Activated T-cell treated with anti-CD3 and anti-CD28 coated beads, Interleukin-2, amount 50 U/mL, for 4 hours (primary cell): Measurements from ENCODE around the gene MNAT1. TPM values are rescaled to one million over a fixed set of nuclear protein-coding genes. Genes with fewer than 3 reads are reported as not detected.
"Not testable (repeated sequence)": the region's sequence is repeated elsewhere in the genome, so short reads cannot be mapped to it uniquely, and the experiment has no call there.

Experiments used
- ATAC-seq, 2 donors: fragments of 200-7000 bp; cut with Tn5 transposase; one replicate each; pipeline ENCODE4 v1.10.0; 2021
- DNase-seq: peaks from one replicate; pipeline ENCODE4 v3.0.0-alpha.2; 2020
- H3K27me3 Mint-ChIP-seq: one replicate; pipeline ENCODE4 v1.8.0; 2021; ENCODE audit warnings: low read depth, mixed read lengths
- H3K36me3 Mint-ChIP-seq: one replicate; pipeline ENCODE4 v1.8.0; 2022; ENCODE audit warnings: mixed read lengths; ENCODE audit not compliant: insufficient read depth
- H3K4me1 Mint-ChIP-seq: one replicate; pipeline ENCODE4 v1.8.0; 2021; ENCODE audit warnings: low read depth, mixed read lengths
- H3K4me3 Mint-ChIP-seq: one replicate; pipeline ENCODE4 v1.8.0; 2021; ENCODE audit warnings: mild to moderate bottlenecking, moderate library complexity, mixed read lengths
- H3K9me3 Mint-ChIP-seq: one replicate; pipeline ENCODE4 v1.8.0; 2021; ENCODE audit warnings: mixed read lengths
- total RNA-seq, 3 donors: library from RNA; stranded (reverse); gene quantifications; one replicate each; pipeline ENCODE4 v1.2.1, GENCODE V29; 2021

The MNAT1 gene
- total RNA-seq, 3 donors from 2014 or later: 43.0 to 49.4 (median 43.4) TPM

DNA sequence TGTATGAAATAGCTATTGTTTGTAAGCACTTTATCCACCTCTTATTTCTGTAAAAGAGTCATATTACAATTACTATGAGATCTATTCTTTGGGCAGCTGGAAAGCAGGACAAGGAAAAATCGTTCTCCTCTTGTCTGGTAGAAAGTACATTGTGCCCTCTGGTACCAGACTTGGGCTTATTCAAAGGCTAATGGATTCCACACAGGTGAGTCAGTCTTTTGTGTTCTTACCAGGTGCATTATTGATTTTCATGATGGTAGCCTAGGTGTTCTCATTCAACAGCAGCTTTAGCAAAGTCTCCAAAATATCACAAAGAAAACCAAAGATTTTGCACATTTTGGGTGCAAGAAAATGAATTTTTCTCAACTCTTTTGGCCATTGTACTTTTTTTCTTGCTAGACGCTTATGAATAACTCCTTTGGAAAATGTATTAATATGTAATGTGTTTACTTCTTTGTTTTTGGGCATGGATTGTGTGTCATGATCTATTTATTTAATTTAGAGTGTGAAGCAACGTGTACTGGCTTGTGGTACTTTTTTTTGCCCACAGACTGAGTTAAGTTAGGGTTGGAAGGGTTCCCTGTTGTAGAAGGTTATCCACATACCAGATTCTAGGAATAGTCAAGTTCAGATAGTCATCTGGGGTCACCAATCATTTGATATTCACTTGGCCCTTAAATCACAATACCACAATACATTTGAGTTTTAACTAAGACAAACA, 26.2 kb downstream of the MNAT1 start:
- H3K36me3 Mint-ChIP-seq: peaks cover 8% of the 10 kb centered on the region
- no peak overlapping the region for H3K4me3 Mint-ChIP-seq
- H3K4me1 Mint-ChIP-seq: peaks cover 22% of the 10 kb centered on the region
- no peaks in the 10 kb centered on the region for H3K27me3 Mint-ChIP-seq
- DNase-seq (no peak), ATAC-seq (no peak)
- no peaks in the 10 kb centered on the region for H3K9me3 Mint-ChIP-seq

DNA sequence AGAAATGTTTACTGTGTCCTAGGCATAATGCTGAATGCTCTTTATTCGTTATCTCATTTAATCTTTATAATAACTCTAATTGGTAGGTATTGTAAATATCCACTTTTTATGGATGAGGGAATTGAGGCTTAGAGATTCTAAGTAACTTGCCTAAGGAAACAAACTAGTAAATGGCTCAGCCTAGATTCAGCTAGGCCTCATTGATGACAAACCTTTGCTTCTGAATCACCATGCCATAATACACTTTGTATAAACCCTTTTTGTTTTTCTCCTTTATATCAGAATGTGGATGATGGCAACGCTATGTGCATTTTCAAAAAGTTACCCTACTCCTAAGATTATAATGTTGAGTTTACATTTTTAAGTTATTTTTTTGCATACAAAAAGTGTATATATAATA, 34.0 kb downstream of the MNAT1 start:
- H3K4me3 Mint-ChIP-seq: no peak overlapping the region
- H3K27me3 Mint-ChIP-seq: no peaks in the 10 kb centered on the region
- peaks cover 8% of the 10 kb centered on the region for H3K36me3 Mint-ChIP-seq
- peaks cover 9% of the 10 kb centered on the region for H3K4me1 Mint-ChIP-seq
- ATAC-seq (no peak), DNase-seq (no peak)
- no peaks in the 10 kb centered on the region for H3K9me3 Mint-ChIP-seq

DNA sequence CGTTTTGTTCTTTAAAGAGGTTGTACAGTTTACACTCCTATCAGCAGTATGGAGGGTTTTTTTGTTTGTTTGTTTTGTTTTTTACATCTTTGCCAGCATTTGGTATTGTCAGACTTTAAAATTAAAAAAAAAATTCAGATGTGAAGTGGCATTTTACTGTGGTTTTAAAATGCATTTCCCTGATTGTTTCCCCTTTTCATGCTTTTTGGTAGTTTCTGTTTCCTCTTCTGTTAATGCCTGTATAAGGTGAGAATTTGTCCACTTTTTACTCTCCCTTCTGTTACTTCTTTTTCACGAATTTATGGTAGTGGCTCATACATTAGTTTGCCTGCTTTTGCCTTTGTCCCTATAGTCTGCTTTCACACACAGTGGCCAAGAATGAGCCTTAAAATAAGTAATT, 36.6 kb downstream of the MNAT1 start:
- DNase-seq: no peak
- H3K27me3 Mint-ChIP-seq: no peaks in the 10 kb centered on the region
- H3K36me3 Mint-ChIP-seq: peaks cover 4% of the 10 kb centered on the region
- no peaks in the 10 kb centered on the region for H3K9me3 Mint-ChIP-seq
- peaks cover 9% of the 10 kb centered on the region for H3K4me1 Mint-ChIP-seq
- no peak for ATAC-seq
- H3K4me3 Mint-ChIP-seq: no peak overlapping the region

DNA sequence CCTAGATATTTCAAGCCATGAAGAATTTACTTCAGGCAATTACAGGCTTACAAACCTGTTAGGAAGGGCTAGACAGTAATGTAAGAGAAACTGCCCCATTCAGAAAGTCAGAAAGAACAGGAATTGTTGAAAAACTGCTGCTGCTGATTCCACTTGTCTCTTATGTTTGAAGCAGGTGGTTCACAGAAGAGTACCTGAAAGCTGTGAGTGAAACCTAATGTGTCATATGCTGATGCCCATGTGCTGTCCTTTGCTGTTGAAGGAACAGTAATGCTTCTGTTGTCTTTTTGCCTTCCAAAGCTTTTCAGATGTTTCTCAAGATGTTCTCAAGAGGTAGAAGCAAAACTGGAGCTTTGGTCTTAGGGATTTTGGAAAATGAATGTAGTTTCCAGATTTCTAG, 39.0 kb downstream of the MNAT1 start:
- Mint-ChIP-seq H3K27me3 (no peaks in the 10 kb centered on the region), H3K9me3 (no peaks in the 10 kb centered on the region), H3K36me3 (peaks cover 4% of the 10 kb centered on the region), H3K4me1 (peaks cover 7% of the 10 kb centered on the region), H3K4me3 (no peak overlapping the region)
- no peak for ATAC-seq
- no peak for DNase-seq

DNA sequence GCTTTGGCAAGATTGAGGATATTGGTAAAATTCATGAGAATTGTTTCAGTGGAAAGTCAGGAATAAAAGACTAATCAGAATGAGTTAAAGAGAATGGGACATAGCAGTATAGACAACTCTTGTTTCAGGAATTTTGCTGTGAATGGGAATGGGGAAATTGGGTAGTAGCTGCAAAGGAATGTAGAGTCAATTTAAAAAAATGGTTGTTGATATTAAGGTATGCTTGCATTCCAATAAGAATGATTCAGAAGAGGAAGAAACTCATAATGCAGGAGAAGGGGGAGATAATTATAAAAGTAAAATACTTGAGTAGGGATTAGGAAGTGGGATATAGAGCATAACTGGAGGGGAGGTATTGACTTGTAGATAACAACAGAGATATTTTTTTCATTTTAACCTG, 40.7 kb downstream of the MNAT1 start:
- Mint-ChIP-seq H3K27me3 (no peaks in the 10 kb centered on the region), H3K4me3 (no peak overlapping the region)
- no peak for DNase-seq

DNA sequence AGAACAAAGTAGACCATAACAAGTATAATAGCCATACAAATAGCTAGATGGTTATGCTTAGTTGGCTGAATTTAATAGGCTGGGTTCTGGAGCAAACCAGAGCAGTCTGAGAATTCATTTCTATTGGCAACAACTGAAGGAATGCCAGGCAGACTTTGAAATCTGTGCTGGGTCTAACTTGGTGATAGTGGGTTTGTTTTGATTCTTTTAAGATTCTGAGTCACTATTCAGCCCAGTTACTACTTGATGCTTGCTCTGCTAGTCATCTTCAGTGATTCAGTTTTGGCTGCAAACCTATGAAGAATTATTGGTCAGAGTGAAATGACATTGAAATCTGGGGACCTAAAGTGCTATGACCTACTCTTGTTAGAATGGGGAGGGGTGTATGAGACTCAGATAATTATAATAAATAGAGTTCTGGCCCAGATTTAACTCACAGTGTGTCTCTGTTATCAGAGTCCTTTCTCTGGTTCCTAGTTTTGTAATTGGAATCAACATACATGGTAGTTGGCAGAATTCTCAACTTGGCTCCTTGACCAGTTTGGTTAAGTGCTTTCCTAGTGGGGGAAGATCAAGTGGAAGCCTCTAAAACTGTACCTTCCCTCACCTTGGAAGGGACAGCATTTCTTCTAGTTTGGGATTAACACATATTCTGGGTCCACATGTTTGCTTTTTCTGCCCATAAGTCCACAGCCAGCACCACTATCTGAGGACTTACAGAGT, 43.5 kb downstream of the MNAT1 start:
- Mint-ChIP-seq H3K4me3 (no peak overlapping the region), H3K4me1 (peaks cover 16% of the 10 kb centered on the region), H3K27me3 (no peaks in the 10 kb centered on the region), H3K9me3 (no peaks in the 10 kb centered on the region), H3K36me3 (peaks cover 3% of the 10 kb centered on the region)
- ATAC-seq (peak in 1 of 2 donors; percentile 25), DNase-seq (no peak)

More for the DNA sequence above, 40.7 kb downstream of the MNAT1 start:
- no peak for ATAC-seq
- H3K36me3 Mint-ChIP-seq: peaks cover 3% of the 10 kb centered on the region
- peaks cover 12% of the 10 kb centered on the region for H3K4me1 Mint-ChIP-seq
- no peaks in the 10 kb centered on the region for H3K9me3 Mint-ChIP-seq

GRCh38 chr14:60779745-60780514, 45.4 kb downstream of the MNAT1 start:
- H3K4me3 Mint-ChIP-seq, H3K36me3 Mint-ChIP-seq, DNase-seq, H3K27me3 Mint-ChIP-seq, H3K9me3 Mint-ChIP-seq: not testable (repeated sequence)
- H3K4me1 Mint-ChIP-seq: peaks cover 14% of the 10 kb centered on the region
- peak in 1 of 2 donors; percentile 48 for ATAC-seq

DNA sequence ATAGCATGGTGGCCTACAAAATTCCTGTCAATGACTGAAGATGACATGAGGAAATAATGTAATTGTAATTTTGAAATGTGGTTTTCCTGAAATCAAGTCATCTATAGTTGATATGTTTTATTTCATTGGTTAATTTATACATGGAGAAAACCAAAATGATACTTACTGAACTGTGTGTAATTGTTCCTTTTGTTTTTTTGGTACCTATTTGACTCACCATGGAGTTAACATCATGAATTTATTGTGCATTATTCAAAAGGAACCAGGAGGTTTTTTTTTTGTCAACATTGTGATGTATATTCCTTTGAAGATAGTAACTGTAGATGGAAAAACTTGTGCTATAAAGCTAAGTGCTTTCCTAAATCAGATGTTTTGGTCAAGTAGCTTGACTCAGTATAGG, 46.0 kb downstream of the MNAT1 start:
- peaks cover 14% of the 10 kb centered on the region for H3K4me1 Mint-ChIP-seq
- not testable (repeated sequence) for H3K27me3 Mint-ChIP-seq, DNase-seq, H3K4me3 Mint-ChIP-seq, H3K36me3 Mint-ChIP-seq, H3K9me3 Mint-ChIP-seq
- ATAC-seq: peak in 1 of 2 donors; percentile 14

DNA sequence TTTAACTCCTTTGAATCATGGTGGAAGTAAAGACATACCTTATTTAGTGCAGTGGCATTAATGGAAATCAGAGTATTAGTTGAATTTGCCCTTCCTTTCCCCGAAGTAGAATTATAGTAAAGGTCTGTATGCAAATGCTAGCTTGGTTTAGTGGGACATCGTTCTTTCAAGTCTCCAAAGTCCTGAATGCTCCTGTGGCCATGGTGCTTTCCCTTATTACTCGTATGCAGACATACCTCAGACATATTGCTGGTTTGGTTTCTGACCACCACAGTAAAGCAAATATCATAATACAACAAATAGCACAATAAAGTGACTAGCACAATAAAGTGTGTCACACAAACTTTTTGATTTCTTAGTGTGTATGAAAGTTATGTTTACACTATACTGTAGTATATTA, 52.3 kb downstream of the MNAT1 start:
- Mint-ChIP-seq H3K9me3 (no peaks in the 10 kb centered on the region), H3K4me3 (no peak overlapping the region), H3K4me1 (no peaks in the 10 kb centered on the region), H3K36me3 (peaks cover 16% of the 10 kb centered on the region), H3K27me3 (no peaks in the 10 kb centered on the region)
- DNase-seq (no peak), ATAC-seq (no peak)

- H3K4me3 Mint-ChIP-seq: no peak overlapping the region
- H3K36me3 Mint-ChIP-seq: peaks cover 16% of the 10 kb centered on the region
- no peaks in the 10 kb centered on the region for H3K4me1 Mint-ChIP-seq
- DNase-seq (no peak), ATAC-seq (no peak)
- H3K27me3 Mint-ChIP-seq: no peaks in the 10 kb centered on the region
- H3K9me3 Mint-ChIP-seq: no peaks in the 10 kb centered on the region
These were observed 55.1 kb downstream of the MNAT1 start for GRCh38 chr14:60789656-60790055.

- DNase-seq: no peak
- no peak for ATAC-seq
- no peaks in the 10 kb centered on the region for H3K9me3 Mint-ChIP-seq
- no peak overlapping the region for H3K4me3 Mint-ChIP-seq
- H3K27me3 Mint-ChIP-seq: no peaks in the 10 kb centered on the region
- H3K4me1 Mint-ChIP-seq: no peaks in the 10 kb centered on the region
- H3K36me3 Mint-ChIP-seq: peaks cover 18% of the 10 kb centered on the region
These were observed 56.3 kb downstream of the MNAT1 start for GRCh38 chr14:60790850-60791249.

DNA sequence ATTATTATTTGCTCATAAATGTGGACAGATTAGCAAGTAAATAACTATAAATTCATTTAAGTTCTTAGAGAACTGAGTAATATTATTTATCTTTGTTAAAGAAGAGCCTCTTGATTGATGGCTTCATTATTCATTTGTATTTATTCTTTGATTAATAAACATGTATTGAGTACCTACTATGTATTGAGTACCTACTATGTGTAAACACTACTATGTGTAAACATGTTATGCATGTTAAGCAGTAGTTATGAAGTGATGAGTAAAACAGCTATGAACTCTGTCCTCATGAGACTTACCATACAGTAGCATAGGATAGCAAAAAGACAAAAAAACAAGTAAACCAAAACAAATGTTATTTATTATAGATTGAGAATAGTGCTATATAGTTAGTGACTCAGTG, 61.9 kb downstream of the MNAT1 start:
- Mint-ChIP-seq H3K4me3 (no peak overlapping the region), H3K9me3 (no peaks in the 10 kb centered on the region), H3K4me1 (no peaks in the 10 kb centered on the region), H3K27me3 (no peaks in the 10 kb centered on the region), H3K36me3 (peaks cover 21% of the 10 kb centered on the region)
- no peak for ATAC-seq
- no peak for DNase-seq

GRCh38 chr14:60800409-60800808, 65.8 kb downstream of the MNAT1 start:
- no peaks in the 10 kb centered on the region for H3K4me1 Mint-ChIP-seq
- H3K27me3 Mint-ChIP-seq: no peaks in the 10 kb centered on the region
- ATAC-seq (no peak), DNase-seq (no peak)
- no peaks in the 10 kb centered on the region for H3K9me3 Mint-ChIP-seq
- H3K4me3 Mint-ChIP-seq: no peak overlapping the region
- H3K36me3 Mint-ChIP-seq: peaks cover 24% of the 10 kb centered on the region

DNA sequence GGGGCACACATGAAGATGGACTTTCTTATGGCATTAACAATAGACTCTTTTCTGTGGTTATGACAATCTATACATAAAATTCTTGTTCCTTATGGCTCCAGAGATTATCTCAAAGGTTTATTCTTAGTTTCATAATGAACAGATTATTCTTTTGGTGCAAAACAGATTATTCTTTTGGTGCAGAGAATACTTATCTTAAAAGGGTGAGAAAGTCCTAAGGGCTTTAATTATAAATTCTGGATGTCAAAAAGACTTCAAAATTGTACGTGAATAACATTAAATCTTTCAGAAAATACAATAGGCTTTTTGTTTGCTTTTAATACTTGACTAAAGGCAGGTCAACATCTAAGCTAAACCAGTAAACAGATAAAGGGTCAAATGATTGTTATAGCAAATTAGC, 69.3 kb downstream of the MNAT1 start:
- H3K4me1 Mint-ChIP-seq: no peaks in the 10 kb centered on the region
- H3K4me3 Mint-ChIP-seq: no peak overlapping the region
- no peaks in the 10 kb centered on the region for H3K27me3 Mint-ChIP-seq
- peaks cover 28% of the 10 kb centered on the region for H3K36me3 Mint-ChIP-seq
- DNase-seq: no peak
- ATAC-seq: no peak
- no peaks in the 10 kb centered on the region for H3K9me3 Mint-ChIP-seq
